ENCODE results near the gene BMP8B.
"Not testable (repeated sequence)": the region's sequence is repeated elsewhere in the genome, so short reads cannot be mapped to it uniquely, and the experiment has no call there.

BMP8B gene

DNA sequence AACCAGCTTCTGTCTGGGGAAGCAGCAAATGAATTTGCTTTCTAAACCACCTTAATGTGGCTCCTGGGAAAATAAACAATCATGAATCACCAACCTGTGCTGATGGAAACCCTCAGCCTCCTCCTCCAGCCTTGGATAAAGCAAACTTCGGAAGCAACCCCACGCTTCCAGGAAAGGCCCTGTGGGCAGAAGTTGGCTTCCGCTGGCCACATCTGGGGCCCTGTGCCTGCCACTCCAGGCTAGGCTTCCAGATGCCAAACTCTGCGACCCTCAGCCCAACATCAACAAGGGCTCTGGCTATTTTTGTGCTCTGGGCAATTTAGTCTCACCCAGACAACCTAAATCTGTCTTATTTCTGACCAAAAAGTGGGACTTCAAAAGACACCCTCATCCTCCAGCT lies 11.4 kb downstream of the BMP8B start:
- DNase-seq: no peak

- DNase-seq: no peak
Observed at GRCh38 chr1:39776886-39777285, 11.8 kb downstream of the BMP8B start.

DNA sequence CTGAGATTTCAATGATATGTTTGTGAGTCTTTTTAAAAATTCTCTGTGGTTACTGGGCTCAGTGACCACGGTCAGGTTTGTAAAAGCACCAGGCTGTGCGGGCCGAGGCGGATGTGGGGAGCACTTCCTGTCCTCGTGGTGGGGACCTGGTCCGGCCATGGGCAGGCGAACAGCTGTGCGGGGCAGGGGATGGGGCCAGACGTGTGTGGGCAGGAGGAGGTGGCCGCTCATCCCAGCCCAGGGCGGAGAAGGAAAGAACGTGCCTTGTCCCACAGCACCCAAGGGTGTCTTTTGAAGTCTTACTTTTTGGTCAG lies 12.3 kb downstream of the BMP8B start:
- no peak for DNase-seq

DNA sequence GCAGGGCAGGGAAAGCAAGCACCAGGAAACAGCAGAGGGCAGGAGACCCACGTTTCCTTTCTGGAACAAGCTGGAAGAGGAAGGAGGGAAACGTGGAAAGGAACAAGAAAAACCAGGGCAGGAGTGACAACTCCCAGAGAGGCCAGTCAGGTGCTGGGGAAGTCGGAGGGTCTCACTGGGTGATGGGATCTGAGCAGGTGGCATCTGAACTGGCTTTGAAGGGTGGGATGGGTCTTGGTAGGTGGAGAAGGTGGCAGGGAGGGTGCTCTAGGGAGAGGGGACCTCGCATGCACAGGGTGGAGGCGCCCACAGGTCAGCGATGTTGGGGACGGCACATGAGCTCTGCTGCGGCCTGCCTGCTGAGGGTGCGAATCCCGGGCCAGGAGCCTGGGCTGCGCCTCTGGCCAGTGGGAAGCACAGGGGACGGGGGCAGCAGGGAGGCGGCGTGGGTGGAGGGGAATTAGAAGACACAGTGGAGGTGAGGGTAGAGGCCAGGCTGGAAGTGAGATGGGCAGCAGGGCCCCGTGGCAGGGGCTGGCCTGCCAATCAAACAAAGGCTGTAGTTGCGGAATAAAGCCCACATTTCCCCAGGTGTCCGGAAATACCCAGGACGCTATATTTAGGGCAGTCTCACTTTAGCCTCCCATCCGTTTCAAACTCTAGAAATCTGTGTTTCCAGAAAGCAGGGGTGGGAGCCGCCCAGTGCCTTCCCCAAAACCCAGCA lies 12.8 kb downstream of the BMP8B start:
- DNase-seq: not testable (repeated sequence)

DNA sequence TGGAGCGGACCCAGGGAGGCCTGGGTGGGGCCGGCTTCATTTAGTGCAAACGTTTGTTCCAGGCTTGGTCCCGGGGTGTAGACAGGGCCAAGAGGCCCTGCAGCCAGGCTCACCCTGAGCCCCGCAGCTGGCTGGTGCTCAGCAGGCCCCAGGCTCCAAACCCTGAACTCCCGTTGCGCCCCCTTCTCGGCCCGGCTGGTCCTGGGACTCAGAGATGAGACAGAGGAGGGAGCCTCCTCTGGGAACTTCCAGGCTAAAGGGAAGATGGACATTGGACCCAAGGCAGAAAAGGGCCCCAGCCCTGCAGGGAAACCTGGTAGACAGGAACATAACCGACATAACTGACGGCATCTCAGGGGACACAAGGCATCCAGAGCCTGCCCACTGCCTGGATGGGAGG lies 13.5 kb downstream of the BMP8B start:
- not testable (repeated sequence) for DNase-seq

DNA sequence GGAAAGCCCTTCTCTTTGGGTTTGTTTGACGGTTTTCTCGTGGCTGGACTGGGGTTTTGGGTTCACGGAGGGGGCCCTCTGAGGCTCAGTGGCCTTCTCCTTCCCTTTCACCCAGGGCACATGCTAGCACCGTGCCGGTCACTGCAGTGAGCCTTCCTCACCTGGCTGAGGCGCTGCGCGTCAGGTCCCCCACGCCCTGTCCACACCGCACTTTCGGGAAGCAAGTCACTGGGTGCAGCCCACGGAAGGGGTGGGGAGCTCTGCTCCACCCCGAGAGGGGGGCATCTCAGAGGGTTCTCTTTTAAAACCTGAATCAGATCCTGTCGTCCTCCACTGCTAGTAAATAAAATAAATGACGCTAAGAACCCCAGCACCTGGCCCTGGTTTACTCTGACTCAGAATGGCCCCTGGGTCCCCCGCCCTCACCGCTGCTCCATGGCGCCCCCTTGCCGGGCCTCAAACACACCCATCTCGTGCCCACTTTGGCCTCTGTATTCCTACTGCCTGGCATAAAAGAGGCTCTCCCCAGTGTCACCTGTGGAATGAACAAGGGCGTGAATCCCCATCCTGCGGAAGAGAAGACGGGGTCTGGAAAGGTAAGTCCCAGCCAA lies 15.2 kb downstream of the BMP8B start:
- DNase-seq: not testable (repeated sequence)

DNA sequence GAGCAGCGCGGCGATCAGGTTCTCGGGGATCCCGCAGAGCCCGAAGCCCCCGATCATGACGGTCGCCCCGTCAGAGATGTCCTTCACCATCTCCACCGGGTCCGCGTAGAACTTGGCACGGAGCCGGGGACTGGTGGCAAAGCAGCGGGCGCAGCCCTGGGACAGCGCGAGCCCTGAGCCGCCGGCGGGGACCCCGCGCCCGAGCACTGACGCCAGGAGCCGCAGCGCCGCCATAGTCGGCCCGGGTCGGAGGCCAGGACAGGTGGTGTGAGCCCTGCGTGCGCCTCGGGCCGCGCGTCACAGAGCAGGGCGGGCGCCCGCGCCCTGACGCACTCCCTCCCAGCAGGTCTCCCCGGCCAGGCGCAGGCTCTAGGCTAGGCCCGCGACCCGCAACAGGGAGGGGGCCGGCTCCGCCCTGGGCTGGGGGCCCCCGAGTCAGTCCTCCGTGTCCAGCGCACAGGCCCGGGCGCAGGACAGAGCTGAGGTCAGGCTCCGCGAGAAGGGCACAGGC lies 17.6 kb downstream of the BMP8B start, which contains the start of gene OXCT2:
Gene OXCT2, minus strand, starts transcription at position 327 of the 511 bp plus-strand sequence. Its CDS starts 93 bp downstream, at position 234.
- peak; percentile 30 for DNase-seq

GRCh38 chr1:39770100-39771021 lies 18.3 kb downstream of the BMP8B start:
- DNase-seq: peak; percentile 68

- DNase-seq: peak; percentile 61
Observed at GRCh38 chr1:39769502-39769901, 19.2 kb downstream of the BMP8B start.

GRCh38 chr1:39766466-39766865 lies 22.2 kb downstream of the BMP8B start:
- DNase-seq: not testable (repeated sequence)

GRCh38 chr1:39764512-39764911 lies 24.2 kb downstream of the BMP8B start:
- DNase-seq: not testable (repeated sequence)

DNA sequence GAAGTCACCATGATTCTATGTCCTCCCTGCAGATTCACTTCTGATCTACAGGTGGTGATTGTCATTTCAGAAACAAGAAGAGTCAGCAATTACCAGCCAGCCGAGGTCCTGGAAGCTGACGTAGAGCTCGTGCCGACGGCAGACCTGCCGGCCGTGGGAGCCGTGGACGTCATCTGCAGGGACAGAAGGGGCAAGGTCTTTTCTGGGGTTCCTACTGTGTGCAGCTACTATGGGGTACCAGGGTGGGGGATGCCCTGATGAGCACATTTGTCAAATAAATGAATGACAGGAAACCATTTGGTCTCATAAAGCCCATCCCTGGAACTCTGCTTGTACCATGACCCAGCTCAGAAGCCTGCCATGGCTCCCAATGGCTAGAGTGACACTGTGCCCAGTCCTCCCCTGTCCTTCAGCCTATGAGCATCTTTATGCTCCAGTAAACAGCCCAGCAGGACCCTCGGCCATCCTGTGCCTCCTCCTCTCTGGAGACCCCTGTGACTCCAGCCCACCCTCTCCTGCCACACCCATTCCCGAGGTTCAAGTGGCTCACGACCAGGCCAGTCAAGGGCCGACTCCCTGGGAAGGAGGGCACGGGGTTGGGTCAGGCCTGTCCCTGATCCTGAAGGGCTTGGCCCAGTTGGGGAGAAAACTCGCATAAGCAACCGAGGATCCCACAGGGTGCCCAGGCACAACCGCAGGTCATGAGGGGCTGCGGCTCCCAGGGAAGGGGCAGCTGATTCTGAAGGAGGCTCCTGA lies 24.9 kb downstream of the BMP8B start:
- DNase-seq: not testable (repeated sequence)

DNA sequence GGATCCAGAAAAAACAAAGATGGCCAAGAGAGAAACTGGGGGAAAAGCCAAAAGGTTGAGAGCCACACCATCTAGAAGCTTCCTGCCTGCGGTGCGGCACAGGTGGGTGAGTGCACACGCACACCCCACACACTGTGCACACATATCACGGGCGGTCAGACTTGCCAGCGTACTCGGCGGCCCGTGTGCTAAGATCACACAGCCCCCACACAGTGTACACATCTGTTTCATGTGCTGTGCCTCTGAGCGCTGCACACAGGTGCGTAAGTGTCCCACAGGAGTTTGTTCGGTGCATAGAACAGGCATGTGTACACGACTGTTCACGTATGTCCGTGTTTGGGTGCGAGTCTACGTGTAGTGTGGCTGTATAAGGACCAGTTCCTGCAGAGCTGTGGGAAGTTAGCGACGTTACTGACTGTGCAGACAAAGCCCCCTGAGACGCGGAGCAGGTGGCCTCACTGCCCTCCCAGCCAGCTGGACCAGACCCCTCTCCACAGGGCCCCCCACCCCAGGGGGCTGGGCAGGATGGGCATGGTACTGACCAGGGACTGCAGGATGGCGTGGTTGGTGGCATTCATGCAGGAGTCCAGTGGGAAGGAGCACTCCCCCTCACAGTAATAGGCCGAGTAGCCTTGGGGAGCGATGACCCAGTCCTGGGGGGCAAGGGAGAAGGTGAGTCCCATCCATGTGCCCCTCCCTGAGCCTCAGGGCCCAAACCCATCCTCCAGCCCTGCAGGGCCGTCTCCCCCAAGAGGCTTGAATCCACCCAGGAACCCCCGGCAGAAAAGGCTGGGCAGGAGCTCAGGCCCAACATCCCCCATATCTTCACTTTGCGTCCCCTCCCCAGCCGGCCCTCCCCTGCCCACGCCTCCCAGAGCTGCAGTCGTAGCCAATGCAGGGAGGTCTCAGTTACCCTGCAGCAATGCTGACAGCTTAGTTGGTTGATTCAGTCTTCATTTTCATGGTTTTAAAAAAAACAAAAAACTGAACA lies 25.8 kb downstream of the BMP8B start:
- no peak for DNase-seq

GRCh38 chr1:39761557-39762260 lies 27.0 kb downstream of the BMP8B start:
- no peak for DNase-seq

DNA sequence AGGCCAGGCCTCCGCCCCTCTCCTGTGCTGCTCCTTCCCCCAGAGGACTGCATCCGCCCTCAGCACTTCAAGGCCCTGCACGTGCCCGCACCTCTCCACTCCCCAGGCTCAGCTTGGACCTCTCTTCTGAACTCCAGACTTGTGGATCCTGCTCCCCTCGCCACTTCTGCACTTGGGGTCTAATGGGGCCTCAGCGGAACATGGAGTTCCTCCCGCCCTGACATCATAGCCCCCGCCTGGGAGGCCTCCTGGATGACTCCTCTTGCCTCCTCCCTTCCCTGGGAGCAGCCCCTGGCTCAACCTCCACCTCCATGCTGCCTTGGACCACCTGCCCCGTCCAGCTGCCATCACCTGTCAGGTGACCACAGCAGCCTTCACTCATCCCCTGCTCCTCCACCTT lies 27.6 kb downstream of the BMP8B start:
- DNase-seq: no peak

DNA sequence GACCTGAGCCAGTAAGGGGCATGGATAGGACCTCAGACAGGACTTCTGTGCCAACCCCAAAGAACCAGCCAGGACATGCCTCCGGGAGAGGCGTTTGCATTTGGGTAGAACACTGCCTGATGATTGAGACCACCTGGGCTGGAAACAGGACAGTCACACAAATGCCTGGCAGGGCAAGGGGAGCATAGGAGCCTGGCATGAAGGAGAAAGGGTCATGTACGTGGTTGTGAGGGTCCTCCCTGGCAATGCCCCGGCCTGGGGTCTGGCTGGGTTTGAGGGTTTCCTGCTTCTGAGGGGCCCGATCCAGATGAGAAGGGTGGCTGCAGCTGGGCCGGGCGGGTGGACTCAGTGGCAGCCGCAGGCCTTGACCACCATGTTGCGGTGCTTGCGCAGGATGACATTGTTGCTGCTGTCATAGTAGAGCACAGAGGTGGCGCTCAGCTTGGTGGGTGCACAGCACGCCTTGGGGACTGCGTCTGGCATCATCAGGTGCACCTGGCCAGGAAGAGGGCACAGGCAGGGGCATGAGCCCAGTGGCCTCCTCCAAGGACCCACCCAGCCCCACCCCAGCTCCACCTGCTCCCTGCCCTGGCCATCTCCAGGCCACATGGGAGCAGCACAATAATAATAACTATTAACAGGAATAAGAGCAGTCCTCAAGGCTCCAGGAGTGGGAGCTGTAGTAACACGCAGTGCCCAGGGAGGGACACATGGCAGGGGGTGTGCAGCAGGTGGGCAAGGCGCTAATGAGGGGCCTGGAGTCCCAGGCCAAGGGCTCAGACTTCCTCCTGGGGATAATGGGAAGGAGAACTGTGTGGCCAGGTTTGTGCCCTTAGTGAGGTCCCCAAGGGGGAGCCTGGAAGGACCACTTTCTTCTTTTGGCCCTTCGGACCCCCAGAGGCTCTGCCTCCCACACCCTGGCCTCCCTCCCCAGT lies 28.3 kb downstream of the BMP8B start:
- no peak for DNase-seq

DNA sequence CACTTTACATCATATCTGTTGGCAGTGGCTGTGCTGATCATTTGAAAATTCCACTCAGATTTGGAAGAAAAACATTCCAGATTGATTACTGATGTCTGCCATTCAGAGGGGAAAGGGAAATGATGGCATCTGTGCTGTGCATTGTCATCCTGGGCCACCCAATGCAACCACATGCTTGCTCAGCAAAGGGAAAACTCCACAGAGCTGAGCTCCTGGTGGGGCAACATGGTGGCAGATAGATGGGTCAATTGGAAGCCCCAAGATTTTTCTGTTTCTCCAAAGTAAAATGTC lies 29.3 kb downstream of the BMP8B start:
- DNase-seq: no peak

DNA sequence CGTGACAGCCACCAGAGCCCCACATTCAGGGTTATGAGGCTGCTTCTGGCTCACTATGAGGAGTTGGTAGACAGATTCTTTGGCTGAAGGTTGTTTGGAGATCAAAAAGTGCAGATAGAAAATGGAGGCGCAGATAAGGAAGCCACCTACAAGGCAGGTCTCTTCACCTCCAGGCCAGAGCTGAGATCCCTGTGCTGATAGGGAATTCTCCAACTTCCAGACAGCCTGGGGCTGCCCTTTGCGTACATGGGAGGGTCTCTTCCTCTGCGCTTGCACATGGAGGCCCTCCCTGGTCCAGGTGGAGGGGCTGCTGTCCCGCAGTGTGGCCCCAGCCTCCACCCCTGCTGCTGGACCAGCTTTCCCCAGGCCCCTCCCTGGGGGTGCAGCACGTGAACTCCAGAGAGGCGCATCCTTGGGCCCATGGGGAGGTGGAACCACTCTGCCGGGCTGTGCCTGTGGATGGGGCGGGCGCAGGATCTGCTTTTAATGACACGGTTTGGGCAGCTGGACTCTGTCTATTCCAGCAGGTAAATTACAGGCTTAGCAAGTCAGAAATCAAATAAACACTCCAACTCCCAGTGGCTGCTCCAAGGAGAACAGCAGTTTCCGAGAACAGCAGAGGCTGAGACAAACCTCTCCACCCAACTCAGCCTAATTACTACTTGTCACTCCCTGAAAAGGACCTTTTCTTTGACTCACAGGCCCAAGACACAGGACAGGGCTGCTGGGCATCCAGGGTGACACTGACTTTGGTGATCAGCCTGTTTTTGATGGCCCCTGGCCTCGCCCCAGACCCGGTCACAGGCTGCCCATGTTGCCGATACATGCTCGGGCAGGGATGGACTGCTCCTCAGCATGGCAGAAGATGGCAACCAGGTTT lies 29.9 kb downstream of the BMP8B start:
- no peak for DNase-seq

DNA sequence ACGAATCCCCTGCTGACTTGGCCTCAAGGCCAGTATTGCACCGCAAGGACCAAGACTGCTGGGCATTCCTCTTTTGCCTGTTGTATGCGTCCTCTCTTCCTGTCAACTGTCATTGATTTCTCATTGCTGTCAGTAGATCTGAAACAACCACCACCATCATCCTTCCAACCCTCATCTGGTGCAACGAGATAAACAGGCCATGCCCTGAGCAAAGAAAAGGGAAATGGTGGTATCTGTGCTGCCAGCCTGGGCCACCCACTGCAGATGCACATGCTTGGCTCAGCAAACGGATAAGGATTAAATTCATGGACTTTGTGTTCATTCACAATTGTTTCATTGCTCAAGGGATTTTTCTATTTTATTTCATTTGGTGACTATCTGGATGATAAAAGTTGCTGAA lies 31.2 kb downstream of the BMP8B start:
- no peak for DNase-seq
